Fibroblast of skin of scalp (primary cell): ENCODE data around the gene PDE6B.
A peak's percentile ranks its signal among the peaks of the same experiment; 100 is the strongest.
"Not testable (repeated sequence)": the region's sequence is repeated elsewhere in the genome, so short reads cannot be mapped to it uniquely, and the experiment has no call there.

Experiments used
- DNase-seq: peaks from one replicate; pipeline ENCODE4 v3.0.0-alpha.2; 2013

PDE6B gene

DNA sequence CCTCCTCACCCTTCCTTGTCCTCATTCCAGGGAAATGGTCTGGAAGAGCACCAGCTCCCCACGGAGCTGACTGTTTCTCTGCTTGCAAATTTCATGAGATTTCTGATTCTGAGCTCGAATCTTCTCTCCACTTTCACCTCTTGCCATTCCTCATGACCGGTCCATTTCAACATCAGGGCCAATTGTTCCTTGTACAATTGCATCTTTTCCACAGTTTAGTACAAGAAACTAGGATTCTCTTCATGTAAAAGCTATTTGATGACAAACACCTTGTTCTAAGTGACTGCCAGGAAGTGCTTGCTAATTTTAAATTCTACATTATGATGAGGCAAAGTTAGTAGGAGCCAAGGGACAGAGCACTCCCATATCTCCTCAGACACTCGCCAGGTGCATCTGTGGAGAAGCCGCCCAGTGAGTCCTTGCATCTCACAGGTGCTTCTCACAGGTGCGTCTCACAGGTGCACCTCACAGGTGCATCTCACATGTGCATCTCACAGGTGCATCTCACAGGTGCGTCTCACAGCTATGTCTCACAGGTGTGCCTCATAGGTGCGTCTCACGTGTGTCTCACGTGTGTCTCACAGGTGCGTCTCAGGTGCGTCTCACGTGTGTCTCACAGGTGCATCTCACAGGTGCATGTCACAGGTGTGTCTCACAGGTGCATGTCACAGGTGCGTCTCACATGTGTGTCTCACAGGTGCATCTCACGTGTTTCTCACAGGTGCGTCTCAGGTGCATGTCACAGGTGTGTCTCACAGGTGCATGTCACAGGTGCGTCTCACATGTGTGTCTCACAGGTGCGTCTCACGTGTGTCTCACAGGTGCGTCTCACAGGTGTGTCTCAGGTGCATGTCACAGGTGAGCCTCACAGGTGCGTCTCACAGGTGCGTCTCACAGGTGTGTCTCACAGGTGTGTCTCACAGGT, 3.0 kb upstream of the PDE6B start:
- peak; percentile 4 for DNase-seq

DNA sequence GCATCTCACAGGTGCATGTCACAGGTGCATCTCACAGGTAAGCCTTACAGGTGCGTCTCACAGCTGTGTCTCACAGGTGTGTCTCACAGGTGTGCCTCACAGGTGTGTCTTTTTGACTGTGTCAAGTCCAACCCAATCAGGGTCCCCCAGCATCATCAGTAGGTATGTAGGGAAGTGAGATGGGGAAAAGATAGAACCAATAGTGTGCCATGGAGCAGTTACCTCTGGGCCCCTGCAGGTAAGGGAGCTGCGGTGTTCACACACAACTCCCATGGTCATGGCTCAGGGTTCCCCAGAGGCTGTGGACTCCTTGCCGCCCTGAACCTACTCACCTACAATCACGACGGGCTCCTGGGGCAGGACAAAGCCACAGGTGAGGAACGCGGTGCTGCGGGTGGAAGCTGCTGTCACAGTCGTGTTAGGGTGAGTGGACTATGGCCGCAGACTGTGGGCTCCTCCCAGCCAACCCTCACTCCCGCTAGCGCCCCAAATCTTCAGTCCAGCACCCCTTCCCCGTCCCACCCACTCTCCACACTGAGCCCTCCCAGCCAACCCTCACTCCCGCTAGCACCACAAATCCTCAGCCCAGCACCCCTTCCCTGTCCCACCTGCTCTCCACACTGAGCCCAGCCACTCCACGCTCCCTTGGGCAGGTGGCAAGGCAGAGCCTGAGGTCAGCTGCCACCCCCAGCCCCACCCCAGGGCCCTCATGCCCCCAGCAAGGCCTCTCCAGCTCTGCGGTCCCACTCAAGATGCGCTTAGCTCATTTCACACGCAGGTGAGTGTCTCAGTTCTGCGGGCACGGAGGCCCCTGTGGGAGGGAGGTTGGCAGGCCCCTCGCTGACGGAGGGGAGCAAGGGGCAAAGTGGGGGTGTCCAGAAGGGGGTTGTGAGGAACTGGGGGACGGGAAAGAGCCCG, 2.1 kb upstream of the PDE6B start:
- DNase-seq, result no peak

DNA sequence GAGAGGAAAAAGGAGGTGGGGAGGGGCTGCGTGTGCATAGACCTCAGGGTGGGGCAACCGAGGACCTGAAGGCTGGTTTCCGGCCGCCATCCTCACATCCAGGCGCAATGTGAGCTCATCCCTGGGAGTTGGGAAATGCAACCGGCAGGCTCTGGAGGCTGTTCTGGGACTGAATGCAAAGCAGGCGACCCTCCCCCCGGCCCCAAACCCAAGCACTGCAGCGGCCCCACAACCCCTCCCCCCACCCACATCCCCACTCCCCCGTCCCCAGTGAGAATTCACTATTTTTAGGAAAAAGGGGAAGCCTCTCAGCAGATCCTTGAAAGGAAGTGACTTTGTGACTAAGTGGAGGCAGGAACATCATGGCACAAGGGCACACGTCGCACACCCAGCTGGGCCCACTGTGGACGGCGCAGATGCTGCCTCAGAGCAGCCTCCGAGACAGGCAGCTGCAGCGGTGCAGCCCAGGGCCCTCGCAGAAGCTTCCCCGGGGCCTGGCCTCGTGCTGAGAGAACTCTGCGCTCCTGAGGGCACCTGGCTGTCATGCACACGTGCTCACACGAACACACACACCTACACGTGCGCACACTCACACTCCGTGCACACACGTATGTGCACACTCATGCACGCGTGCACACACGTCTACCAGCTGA, 1.3 kb upstream of the PDE6B start:
- no peak for DNase-seq

DNA sequence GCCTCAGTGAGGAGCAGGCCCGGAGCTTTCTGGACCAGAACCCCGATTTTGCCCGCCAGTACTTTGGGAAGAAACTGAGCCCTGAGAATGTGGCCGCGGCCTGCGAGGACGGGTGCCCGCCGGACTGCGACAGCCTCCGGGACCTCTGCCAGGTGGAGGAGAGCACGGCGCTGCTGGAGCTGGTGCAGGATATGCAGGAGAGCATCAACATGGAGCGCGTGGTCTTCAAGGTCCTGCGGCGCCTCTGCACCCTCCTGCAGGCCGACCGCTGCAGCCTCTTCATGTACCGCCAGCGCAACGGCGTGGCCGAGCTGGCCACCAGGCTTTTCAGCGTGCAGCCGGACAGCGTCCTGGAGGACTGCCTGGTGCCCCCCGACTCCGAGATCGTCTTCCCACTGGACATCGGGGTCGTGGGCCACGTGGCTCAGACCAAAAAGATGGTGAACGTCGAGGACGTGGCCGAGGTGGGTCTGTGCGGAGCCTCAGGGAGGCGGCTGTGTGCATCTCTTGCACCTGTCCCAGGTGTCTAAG, 323 bp downstream of the PDE6B start:
- DNase-seq, result no peak

DNA sequence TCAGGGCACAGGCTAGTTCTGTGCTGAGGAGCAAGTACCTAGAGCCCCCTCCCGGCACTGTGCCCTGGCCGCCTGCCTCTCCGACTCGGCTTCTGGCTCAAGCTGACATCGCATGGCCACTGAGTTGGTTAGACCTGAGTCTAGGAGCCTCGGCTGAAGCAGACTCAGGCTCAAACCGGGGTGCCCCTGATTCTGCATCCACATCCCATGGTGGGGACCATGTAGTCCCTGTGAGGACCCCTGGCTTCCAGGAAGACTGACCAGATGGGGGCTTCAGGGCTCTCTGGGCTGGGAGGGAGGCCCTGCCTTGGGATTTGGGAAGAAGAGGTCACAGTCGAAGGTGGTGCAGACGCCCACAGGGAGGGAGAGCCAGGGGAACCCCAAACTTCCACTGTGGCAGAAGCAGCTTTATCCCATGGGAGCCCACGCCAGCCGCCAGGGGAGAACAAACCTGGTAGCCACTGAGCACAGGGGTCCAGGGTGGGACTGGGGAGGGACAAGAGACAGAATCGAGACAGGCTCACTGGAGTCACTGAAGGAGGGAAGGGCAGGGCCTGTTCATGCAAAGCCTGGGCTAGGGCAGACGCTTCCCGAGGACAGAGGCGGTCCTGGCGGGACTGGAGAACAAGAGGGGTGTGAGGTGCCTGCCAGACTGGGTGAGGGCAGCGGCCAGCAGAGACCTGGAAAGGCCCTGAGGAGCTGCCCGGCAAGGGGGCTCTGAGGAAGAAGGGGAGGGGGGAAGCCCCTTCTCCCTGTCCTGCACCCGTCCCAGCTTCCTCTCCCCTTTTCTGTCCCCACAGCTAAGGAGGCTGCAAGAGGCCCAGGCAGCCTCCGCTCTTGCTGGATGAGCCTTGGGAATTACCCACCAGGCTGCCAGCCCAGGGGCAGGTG, 1.1 kb downstream of the PDE6B start:
- no peak for DNase-seq

DNA sequence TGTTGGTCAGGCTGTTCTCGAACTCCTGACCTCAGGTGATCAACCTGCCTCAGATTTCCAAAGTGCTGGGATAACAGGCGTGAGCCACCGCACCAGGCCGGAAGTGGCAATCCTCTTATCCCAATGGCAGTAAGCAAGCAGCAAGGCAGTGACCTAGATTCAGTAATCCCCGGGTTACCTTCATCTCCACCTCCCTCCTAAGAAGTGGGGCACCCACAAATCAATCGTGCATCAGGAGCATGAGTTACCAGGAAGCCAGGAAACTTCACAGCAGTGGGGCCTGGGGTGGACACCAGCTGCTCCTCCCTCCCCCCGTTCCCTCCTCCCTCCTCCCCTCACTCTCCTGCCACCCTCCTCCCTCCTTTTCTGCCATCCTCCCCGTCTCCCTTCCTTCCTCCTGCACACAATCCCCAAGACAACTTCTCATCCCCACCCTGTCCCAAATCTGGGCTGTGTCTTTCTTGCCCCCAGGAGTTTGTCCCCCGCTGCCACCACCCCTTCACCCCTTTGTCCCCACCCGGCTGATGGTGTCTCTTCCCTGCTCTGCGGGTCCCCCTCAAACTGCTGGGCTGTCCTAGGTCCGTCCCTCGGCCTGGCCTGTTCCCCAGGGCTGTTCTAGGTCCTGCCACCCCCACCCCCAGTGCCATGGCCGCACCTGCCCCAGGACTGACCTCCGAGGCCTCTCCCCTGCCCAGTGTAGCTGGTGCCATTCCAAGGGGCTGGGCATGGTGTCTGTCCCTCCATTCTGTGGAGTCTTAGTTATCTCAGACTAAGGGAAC, 2.2 kb downstream of the PDE6B start:
- DNase-seq, result no peak

DNA sequence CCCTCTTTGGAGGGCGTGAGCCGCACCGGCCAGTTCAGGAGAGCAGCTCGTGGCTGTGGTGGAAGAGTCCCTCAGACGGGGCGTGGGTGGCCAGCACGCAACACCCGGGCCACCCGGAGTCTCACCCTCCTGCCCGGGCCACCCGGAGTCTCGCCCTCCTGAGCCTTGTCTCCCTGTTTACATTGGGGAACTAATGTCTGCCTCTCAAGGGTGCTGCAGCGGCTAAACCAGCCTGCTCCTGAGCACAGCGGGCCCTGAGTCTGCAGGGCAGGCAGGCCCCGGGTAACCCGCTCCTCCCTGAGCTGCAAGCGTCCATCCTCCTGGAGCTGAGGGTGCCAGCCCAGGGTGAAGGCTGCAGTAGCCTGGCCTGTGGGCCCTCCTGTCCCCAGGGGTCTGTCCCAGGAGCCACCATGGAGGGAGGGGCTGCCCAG, 3.0 kb downstream of the PDE6B start:
- DNase-seq, result no peak

DNA sequence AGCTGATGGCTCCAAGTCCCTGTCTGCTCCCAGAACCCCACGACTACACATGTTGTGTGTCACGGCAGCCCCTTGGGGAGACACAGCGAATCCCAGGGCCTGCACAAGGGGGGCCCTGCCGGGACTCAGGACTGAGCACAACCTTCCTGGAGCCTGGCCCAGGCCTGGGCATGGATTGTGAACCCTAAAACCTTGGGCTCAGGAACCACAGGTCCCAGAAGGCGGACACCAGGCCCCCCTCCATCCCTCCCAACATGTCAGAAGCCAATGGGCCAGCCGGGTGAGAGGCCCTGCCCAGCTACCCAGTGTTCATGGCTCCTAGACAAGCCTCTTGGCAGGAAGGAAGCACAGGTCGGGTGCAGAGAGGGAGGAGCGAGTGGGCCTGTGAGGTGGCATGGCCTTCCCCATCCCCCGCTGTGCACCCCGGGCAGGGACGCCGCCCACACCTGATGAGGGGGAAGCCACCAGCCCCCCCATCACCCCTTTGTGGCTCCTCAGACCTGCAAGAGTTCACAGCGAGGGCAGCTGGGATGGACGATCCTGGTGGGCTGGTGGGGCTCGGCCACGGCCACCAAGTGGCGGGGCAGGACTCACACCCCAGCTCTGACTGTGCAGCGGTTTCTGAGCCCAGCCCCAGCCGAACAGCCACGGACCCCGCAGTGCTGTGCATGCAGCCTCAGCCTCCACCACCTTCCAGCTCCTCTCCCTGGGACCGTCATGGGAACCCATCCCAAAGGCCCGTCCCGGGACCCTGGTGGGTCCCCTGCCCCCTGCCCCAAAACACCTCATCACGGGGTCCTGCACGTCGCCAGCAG, 3.7 kb downstream of the PDE6B start:
- DNase-seq, result no peak

DNA sequence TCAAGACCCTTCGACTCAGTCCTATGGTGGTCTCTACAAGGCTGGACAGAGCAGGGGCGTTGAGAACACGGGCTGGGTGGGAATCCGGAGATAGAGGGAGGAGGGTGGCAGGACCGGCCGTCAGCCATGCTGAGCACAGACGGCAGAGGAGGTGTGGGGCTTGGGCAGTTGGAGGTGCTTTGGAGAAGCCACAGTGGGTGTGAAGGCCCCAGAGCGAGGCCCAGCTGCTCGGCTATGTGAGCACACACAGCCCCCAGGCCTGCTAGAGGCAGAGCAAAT, 4.2 kb downstream of the PDE6B start:
- DNase-seq, result no peak

DNA sequence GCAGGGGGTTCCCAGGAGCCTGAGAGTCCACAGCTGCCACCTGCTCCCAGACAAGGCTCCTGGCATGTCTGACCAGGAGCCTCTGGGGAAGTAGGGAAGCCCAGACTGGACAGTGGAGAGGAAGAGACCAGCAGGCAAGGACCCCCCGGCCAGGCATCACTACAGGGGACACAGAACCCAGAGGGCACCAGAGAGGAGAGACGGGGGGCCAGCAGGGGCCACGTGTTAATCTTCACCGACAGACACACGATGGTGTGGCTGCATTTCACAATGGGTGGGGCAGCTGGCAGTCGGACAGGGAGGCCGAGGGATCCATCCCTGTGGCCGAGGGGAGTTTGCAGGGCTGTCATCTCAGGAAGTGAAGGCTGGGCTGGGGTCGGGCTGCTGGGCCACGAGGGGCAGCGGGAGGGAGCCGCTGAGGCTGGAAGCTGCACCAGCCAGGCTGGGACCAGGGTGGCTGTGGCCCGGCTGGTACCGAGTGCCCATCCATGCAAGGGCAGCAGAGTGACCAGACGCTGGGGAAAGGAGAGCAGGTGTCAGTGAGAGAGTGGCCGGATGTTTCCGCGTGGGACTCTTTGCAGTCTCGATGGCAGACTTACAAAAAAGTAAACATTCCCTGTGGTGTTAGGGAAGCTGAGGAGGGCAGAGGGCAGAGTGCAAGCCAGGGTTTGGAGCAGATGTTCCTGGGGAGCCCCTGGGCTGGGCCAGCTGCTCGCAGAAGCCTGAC, 4.7 kb downstream of the PDE6B start:
- no peak for DNase-seq

DNA sequence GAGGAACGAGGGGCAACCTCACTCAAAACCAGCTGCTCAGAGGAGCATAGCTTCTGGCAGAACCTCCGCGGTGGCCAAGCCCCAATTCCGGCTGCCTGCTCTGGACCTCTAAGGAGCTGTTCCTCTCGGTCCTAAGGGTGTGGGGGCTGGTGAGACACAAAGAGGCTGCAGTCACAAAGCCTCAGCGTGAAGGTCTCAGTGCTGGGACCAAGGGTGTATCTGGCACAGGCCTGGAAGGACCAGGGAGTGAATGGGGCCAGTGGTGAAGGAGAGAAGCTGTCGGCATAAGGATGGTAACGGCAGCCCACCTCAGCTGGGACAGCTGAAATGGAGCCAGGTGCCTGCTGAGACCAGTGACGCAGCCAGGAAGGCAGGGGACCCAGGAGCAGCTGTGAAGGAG, 5.3 kb downstream of the PDE6B start:
- DNase-seq, result no peak

DNA sequence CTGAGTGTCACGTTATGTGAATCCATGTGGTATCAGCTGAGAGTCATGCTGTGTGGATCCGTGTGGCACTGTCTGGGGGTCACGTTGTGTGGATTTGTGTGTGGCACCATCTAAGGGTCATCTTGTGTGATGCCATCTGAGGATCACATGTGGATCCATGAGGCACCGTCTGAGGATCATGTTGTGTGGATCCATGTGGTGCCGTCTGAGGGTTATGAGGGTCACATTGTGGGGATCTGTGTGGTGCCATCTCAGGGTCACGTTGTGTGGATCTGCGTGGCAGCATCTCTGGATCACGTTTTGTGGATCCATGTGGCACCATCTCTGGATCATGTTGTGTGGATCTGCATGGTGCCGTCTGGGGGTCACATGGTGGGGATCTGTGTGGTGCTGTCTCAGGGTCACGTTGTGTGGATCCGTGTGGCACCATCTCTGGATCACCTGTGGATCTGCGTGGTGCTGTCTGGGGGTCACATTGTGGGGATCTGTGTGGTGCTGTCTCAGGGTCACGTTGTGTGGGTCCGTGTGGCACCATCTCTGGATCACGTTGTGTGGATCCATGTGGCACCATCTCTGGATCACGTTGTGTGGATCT, 6.9 kb downstream of the PDE6B start:
- no peak for DNase-seq

DNA sequence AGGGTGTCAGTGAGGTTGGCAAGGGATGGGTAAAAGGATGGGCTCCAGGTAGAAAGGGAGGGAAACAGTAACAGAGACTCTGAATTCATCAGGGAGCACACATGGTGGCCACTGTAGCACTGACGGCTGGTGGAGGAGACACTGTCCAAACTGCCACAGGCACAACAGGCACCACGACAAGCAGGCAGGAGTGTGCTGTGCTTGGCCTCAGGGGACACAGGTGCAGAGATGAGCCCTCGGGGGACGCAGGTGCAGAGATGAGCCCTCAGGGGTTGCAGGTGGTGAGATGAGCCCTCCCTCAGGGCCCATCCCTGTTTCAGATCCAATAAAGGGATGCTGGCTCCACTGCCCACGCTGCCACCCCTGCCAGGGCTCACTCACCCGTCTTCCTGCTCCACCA, 7.6 kb downstream of the PDE6B start:
- no peak for DNase-seq

DNA sequence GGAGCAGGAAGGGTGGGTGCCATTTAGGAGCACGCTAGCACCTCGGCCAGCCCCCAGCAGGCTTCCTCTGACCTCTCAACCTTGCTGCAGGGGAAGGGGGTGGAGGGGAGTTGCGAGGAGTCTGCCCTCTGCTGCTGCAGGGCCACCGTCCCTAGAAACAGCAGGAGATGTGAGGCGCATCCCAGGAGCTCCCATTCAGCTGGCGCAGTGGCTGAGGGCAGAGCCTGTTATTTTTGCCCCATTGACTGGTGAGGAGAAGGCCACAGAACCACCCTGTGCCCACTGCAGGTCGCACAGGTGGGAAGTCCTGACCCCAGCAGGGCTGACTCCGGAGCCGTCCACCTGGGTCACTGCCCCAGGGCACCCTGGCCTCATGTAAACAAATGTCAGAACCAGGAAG, 8.0 kb downstream of the PDE6B start:
- DNase-seq, result no peak

DNA sequence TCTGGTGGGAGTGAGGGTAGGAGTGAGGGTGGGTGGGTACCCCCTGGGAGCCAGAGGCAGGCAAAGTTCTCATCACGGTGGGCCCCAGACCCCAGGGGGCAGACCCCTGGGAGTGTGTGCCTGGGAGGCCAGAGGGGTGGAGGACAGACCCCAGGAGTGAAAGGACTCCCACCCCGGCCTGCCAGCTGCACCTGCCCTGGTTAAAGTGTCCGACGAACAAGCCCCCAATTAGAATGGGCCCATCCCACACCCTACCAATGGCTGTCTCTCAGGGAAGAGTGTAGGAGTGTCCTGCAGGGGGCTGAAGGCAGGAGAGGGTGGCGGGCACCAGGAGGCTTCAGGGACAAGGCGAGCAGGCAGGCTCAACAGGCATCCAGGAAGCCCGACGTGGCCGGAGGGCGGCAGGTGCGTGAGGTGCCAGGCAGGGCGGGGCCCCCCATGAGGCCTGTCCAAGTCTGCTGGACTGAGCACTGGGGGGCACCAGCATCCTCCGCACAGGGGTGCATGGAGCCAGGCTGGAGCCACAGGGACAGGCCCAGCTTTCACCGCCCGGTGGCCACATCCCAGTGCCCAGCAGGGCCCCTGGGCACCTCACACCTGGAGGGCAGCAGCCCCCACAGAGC, 8.7 kb downstream of the PDE6B start:
- no peak for DNase-seq

DNA sequence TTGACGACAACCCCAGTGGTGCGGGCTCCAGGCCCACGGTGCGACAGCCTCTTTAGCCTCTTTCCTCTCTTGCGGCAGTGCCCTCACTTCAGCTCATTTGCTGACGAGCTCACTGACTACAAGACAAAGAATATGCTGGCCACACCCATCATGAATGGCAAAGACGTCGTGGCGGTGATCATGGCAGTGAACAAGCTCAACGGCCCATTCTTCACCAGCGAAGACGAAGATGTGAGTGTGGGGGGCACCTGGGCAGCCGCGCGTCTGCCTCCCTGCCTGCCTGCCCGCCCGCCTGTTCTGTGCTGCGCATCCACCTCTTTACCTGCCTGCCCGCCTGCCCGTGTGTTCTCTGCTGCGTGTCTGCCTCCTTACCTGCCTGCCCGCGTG, 9.2 kb downstream of the PDE6B start:
- DNase-seq, result no peak

DNA sequence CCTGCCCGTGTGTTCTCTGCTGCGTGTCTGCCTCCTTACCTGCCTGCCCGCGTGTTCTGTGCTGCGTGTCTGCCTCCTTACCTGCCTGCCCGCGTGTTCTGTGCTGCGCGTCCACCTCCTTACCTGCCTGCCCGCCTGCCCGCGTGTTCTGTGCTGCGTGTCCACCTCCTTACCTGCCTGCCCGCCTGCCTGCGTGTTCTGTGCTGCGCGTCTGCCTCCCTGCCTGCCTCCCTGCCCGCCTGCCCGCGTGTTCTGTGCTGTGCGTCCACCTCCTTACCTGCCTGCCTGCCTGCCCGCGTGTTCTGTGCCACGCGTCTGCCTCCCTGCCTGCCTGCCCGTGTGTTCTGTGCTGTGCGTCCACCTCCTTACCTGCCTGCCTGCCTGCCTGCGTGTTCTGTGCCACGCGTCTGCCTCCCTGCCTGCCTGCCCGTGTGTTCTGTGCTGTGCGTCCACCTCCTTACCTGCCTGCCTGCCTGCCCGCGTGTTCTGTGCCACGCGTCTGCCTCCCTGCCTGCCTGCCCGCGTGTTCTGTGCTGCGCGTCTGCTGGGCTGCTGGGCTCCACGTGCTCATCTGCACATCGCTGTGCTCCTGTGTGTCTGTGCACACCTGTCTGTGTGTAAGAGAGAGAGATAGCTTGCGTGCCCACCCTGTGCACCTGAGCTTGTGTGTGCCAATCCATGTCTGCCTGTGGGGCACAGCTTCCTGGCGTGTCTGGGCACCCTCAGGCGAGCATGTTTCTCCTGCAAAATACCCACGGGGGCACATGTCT, 9.9 kb downstream of the PDE6B start:
- not testable (repeated sequence) for DNase-seq
